ENCODE results near the gene MDGA2.

DNA sequence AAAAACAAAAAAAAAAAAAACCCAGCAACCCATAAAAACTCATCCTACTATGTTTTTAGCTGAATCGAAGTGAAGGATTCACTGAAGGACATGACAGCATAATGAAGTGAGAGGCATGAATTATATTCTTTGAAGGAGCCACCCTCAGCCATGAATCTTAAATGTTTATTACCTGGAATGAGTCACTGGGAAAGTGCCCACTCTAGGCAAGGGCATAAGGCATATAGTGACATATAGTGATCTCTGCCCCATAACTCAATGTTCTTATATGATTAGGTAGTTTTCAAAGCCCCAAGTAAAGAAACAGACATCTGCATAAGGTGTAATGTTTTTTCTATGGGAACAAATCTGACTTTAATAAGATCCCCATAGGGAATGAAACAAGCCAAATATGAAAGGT is 79.9 kb downstream of the MDGA2 start:
- TF ChIP-seq CTCF (IDR thresholded peaks at IDR 0.05; ENCODE audit: insufficient read depth, low read depth, low read length) (no peak), EZH2 (IDR thresholded peaks at IDR 0.05; ENCODE audit: insufficient read depth, low read length) (no peak)
